ENCODE measurements around the gene FCRL3.
A peak's percentile ranks its signal among the peaks of the same experiment; 100 is the strongest.

FCRL3 gene

GRCh38 chr1:157691285-157691920 lies 9.2 kb downstream of the FCRL3 start:
- Histone ChIP-seq H3K36me3 (ENCODE audit: control insufficient read depth, low read length) (no peaks in the 10 kb centered on the region), H3K79me2 (ENCODE audit: control insufficient read depth, low read length) (no peaks in the 10 kb centered on the region), H3K4me3 (ENCODE audit: low read length) (no peak overlapping the region), H3F3A (ENCODE audit: control insufficient read depth, insufficient read depth) (no peaks in the 10 kb centered on the region), H3K9me2 (replicated peaks; ENCODE audit: control insufficient read depth, low read length) (no peaks in the 10 kb centered on the region), H4K20me1 (ENCODE audit: control insufficient read depth, insufficient read depth, low read depth, low read length) (no peaks in the 10 kb centered on the region), H3K27me3 (ENCODE audit: control insufficient read depth, low read length) (no peaks in the 10 kb centered on the region), H3K4me2 (ENCODE audit: low read length) (no peak overlapping the region), H3K9me3 (ENCODE audit: control insufficient read depth, insufficient read depth, low read length) (no peaks in the 10 kb centered on the region), H3K4me1 (ENCODE audit: control insufficient read depth, low read length) (peaks cover 10% of the 10 kb centered on the region), H3K27ac (ENCODE audit: low read depth, low read length) (no peak overlapping the region)
- TF ChIP-seq EZH2phosphoT487 (IDR thresholded peaks at IDR 0.05; ENCODE audit: borderline replicate concordance, low read length), result no peak
- TF ChIP-seq, protein P1, sequence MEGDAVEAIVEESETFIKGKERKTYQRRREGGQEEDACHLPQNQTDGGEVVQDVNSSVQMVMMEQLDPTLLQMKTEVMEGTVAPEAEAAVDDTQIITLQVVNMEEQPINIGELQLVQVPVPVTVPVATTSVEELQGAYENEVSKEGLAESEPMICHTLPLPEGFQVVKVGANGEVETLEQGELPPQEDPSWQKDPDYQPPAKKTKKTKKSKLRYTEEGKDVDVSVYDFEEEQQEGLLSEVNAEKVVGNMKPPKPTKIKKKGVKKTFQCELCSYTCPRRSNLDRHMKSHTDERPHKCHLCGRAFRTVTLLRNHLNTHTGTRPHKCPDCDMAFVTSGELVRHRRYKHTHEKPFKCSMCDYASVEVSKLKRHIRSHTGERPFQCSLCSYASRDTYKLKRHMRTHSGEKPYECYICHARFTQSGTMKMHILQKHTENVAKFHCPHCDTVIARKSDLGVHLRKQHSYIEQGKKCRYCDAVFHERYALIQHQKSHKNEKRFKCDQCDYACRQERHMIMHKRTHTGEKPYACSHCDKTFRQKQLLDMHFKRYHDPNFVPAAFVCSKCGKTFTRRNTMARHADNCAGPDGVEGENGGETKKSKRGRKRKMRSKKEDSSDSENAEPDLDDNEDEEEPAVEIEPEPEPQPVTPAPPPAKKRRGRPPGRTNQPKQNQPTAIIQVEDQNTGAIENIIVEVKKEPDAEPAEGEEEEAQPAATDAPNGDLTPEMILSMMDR (IDR thresholded peaks at IDR 0.05; ENCODE audit: low read depth, low read length, poor library complexity, severe bottlenecking), result peak; percentile 87

DNA sequence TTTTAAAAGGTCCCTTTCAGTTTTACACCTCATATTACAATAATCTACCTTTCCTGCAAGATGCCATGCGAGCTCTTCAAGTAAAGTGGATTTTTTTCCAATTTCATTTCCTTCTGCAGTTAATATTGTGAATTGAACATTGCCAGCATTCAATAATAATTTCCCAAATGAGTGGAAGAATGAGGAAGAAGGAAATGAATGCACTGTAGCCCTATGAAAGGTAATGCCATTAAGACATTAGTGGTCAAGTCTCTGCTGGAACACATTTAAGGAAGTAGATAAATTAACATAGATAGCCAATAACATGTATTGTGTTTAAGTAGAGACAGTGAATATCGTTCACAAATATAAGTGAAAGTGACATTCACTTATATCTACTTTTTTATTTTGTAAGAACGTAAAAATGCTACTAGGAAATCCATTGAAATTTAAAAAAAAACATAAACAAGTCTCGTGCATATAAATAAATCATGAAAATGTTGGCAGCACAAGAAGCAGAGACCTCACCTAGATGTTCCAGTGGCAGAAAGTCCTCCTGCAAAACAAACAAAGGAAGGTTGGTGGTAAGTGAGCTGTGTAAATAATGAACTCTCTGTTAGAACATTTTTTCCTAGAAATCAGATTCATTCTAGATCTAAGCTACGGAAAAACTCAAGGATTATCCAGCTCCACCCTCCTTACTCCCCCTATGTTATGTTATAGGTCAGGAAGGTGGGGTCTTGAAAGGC lies 17.7 kb downstream of the FCRL3 start:
- H3K27me3 ChIP-seq (ENCODE audit: control insufficient read depth, low read length), result no peaks in the 10 kb centered on the region
- H3F3A ChIP-seq (ENCODE audit: control insufficient read depth, insufficient read depth), result no peaks in the 10 kb centered on the region
- no peaks in the 10 kb centered on the region for H3K9me2 ChIP-seq (replicated peaks; ENCODE audit: control insufficient read depth, low read length)
- no peak overlapping the region for H3K27ac ChIP-seq (ENCODE audit: low read depth, low read length)
- TF ChIP-seq EZH2phosphoT487 (IDR thresholded peaks at IDR 0.05; ENCODE audit: borderline replicate concordance, low read length), result no peak
- TF ChIP-seq, protein P1 (IDR thresholded peaks at IDR 0.05; ENCODE audit: low read depth, low read length, poor library complexity, severe bottlenecking), result no peak
- no peak overlapping the region for H3K4me3 ChIP-seq (ENCODE audit: low read length)
- H3K36me3 ChIP-seq (ENCODE audit: control insufficient read depth, low read length), result no peaks in the 10 kb centered on the region
- no peaks in the 10 kb centered on the region for H3K9me3 ChIP-seq (ENCODE audit: control insufficient read depth, insufficient read depth, low read length)
- H4K20me1 ChIP-seq (ENCODE audit: control insufficient read depth, insufficient read depth, low read depth, low read length), result no peaks in the 10 kb centered on the region
- H3K4me2 ChIP-seq (ENCODE audit: low read length), result no peak overlapping the region
- no peaks in the 10 kb centered on the region for H3K79me2 ChIP-seq (ENCODE audit: control insufficient read depth, low read length)
- H3K4me1 ChIP-seq (ENCODE audit: control insufficient read depth, low read length), result no peaks in the 10 kb centered on the region

DNA sequence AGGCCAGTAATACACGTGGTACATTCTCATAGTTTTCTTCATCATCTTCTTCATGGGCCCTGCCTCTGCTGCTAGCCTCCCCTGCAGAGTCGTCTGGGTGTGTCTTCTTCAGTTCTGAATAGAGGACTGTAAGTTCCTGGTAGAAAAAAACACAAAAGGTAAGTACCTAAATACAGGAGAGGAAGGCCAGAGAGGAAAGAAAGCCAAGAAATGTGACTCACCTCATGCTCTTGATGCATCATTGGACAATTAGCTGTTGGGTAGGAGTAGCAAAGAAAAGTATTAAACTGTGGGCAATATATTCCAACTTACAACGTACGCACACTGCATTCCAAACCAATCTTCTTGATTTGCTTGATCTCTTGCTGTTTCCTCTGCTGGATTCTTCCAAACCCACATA lies 21.8 kb downstream of the FCRL3 start:
- H3F3A ChIP-seq (ENCODE audit: control insufficient read depth, insufficient read depth), result no peaks in the 10 kb centered on the region
- H3K9me2 ChIP-seq (replicated peaks; ENCODE audit: control insufficient read depth, low read length), result no peaks in the 10 kb centered on the region
- H3K4me2 ChIP-seq (ENCODE audit: low read length), result no peak overlapping the region
- H3K36me3 ChIP-seq (ENCODE audit: control insufficient read depth, low read length), result no peaks in the 10 kb centered on the region
- no peaks in the 10 kb centered on the region for H3K27me3 ChIP-seq (ENCODE audit: control insufficient read depth, low read length)
- H3K4me1 ChIP-seq (ENCODE audit: control insufficient read depth, low read length), result no peaks in the 10 kb centered on the region
- H3K4me3 ChIP-seq (ENCODE audit: low read length), result no peak overlapping the region
- no peaks in the 10 kb centered on the region for H3K79me2 ChIP-seq (ENCODE audit: control insufficient read depth, low read length)
- no peaks in the 10 kb centered on the region for H4K20me1 ChIP-seq (ENCODE audit: control insufficient read depth, insufficient read depth, low read depth, low read length)
- TF ChIP-seq, protein P1 (IDR thresholded peaks at IDR 0.05; ENCODE audit: low read depth, low read length, poor library complexity, severe bottlenecking), result no peak
- TF ChIP-seq EZH2phosphoT487 (IDR thresholded peaks at IDR 0.05; ENCODE audit: borderline replicate concordance, low read length), result no peak
- peaks cover 24% of the 10 kb centered on the region; the same call in 1 of the 2 replicates for H3K9me3 ChIP-seq (ENCODE audit: control insufficient read depth, insufficient read depth, low read length)
- H3K27ac ChIP-seq (ENCODE audit: low read depth, low read length), result no peak overlapping the region

Measured in DOHH2 (cell line).